G401.6 (cell line): ENCODE results near the gene EIPR1.
"Not testable (repeated sequence)": the region's sequence is repeated elsewhere in the genome, so short reads cannot be mapped to it uniquely, and the experiment has no call there.

ENCODE experiments used
- FAIRE-seq: peaks from 2 replicates; lab custom pipeline; 2012; peaks lifted over from hg19 to GRCh38; lab: Jason Lieb, UNC

The EIPR1 gene

GRCh38 chr2:3286646-3287036 is 91.0 kb downstream of the EIPR1 start:
- not testable (repeated sequence) for FAIRE-seq

GRCh38 chr2:3285901-3286645 is 91.5 kb downstream of the EIPR1 start:
- no peak for FAIRE-seq

- no peak for FAIRE-seq
Measured at GRCh38 chr2:3284657-3285630, 92.7 kb downstream of the EIPR1 start.

GRCh38 chr2:3283876-3284656 is 93.6 kb downstream of the EIPR1 start:
- FAIRE-seq, result not testable (repeated sequence)

GRCh38 chr2:3283206-3283605 is 94.4 kb downstream of the EIPR1 start:
- FAIRE-seq, result no peak

- no peak for FAIRE-seq
Measured at GRCh38 chr2:3282056-3282998, 95.3 kb downstream of the EIPR1 start.

GRCh38 chr2:3280683-3281520 is 96.7 kb downstream of the EIPR1 start:
- no peak for FAIRE-seq

- no peak for FAIRE-seq
Measured at GRCh38 chr2:3280197-3280596, 97.4 kb downstream of the EIPR1 start.

GRCh38 chr2:3279236-3279960 is 98.2 kb downstream of the EIPR1 start:
- no peak for FAIRE-seq

- FAIRE-seq, result no peak
Measured at GRCh38 chr2:3278521-3279218, 98.9 kb downstream of the EIPR1 start.

GRCh38 chr2:3277748-3278520 is 99.7 kb downstream of the EIPR1 start:
- no peak for FAIRE-seq

GRCh38 chr2:3277050-3277747 is 100.4 kb downstream of the EIPR1 start:
- FAIRE-seq, result no peak

- no peak for FAIRE-seq
Measured at GRCh38 chr2:3272761-3273160, 104.9 kb downstream of the EIPR1 start.

- no peak for FAIRE-seq
Measured at GRCh38 chr2:3270095-3270478, 107.5 kb downstream of the EIPR1 start.

GRCh38 chr2:3269425-3270094 is 108.1 kb downstream of the EIPR1 start:
- FAIRE-seq, result no peak

GRCh38 chr2:3268705-3269029 is 109.0 kb downstream of the EIPR1 start:
- FAIRE-seq, result no peak
